Measurements from ENCODE around the gene ETV3. TPM values are rescaled to one million over a fixed set of nuclear protein-coding genes. Genes with fewer than 3 reads are reported as not detected.

ETV3 gene
- total and polyA plus RNA-seq, 10 of the 15 experiments (the other 5 are each of a cell fraction or from before 2014, with no cell fraction given) = 1.7 to 13.8 (median 7.2) TPM

GRCh38 chr1:157117527-157118057 lies 20.6 kb downstream of the ETV3 start (continued):
- no peak for TF ChIP-seq CUX1 (IDR thresholded peaks at IDR 0.05; ENCODE audit: insufficient replicate concordance, low read depth, low read length)
- no peak for TF ChIP-seq SMAD5 (IDR thresholded peaks at IDR 0.05; ENCODE audit: low read depth)
- TF ChIP-seq YY1 (IDR thresholded peaks at IDR 0.05; ENCODE audit: low read depth, low read length) = no peak
- TF ChIP-seq ESRRA (IDR thresholded peaks at IDR 0.05; ENCODE audit: low read length) = no peak
- TF ChIP-seq IKZF2 (IDR thresholded peaks at IDR 0.05) = peak; percentile 35 to 46; a peak in 2 of 4 replicates
- TF ChIP-seq ZNF24 (IDR thresholded peaks at IDR 0.05) = no peak
- TF ChIP-seq RELB (IDR thresholded peaks at IDR 0.05; ENCODE audit: low read depth) = 0 out of 2 replicates have a peak, but pooled peaks have one; percentile 19
- TF ChIP-seq MAX (IDR thresholded peaks at IDR 0.05; ENCODE audit: low read depth, low read length) = no peak
- TF ChIP-seq DPF2 (IDR thresholded peaks at IDR 0.05) = peak; percentile 90
- no peak for TF ChIP-seq MYC (IDR thresholded peaks at IDR 0.05; ENCODE audit: insufficient read depth, insufficient read length, insufficient replicate concordance, low read length, severe bottlenecking)
- TF ChIP-seq RUNX3 (IDR thresholded peaks at IDR 0.05; ENCODE audit: low read length) = no peak
- 0 out of 4 replicates have a peak, but pooled peaks of 1 of the 2 experiments have one; percentile 14 for TF ChIP-seq EP300 (IDR thresholded peaks at IDR 0.05; ENCODE audit: borderline replicate concordance in 1 of 2, control insufficient read depth in 1 of 2, low read depth in 2 of 2, low read length in 2 of 2)
- TF ChIP-seq NR2F1 (conservative IDR thresholded peaks at IDR 0.05) = no peak
- no peak for TF ChIP-seq ZZZ3 (IDR thresholded peaks at IDR 0.05; ENCODE audit: control insufficient read depth, insufficient read length, low read depth)
- TF ChIP-seq SPI1 (IDR thresholded peaks at IDR 0.05; ENCODE audit: borderline replicate concordance, insufficient read depth, low read depth, low read length) = peak; percentile 99
- no peak for TF ChIP-seq SREBF1 (IDR thresholded peaks at IDR 0.05; ENCODE audit: low read length)
- TF ChIP-seq PML (IDR thresholded peaks at IDR 0.05; ENCODE audit: low read length) = no peak
- TF ChIP-seq MTA2 (IDR thresholded peaks at IDR 0.05; ENCODE audit: low read depth) = peak; percentile 57
- TF ChIP-seq PKNOX1 (IDR thresholded peaks at IDR 0.05) = peak; percentile 47; the same call in 1 of the 2 replicates
- peak; percentile 31; the same call in 1 of the 2 replicates for TF ChIP-seq RAD51 (IDR thresholded peaks at IDR 0.05)
- no peak for TF ChIP-seq ATF7 (IDR thresholded peaks at IDR 0.05; ENCODE audit: low read depth)

Measured in GM12878 (cell line).